NCI-H2196 treated with DMSO at 0.1 percent for 48 hours (cell line): ENCODE results near the gene HMGCR.
"Not testable (repeated sequence)": the region's sequence is repeated elsewhere in the genome, so short reads cannot be mapped to it uniquely, and the experiment has no call there.

Experiments used
- DNase-seq: peaks from one replicate; lab custom pipeline; 2025; ENCODE audit not compliant: unreplicated experiment; lab: John Stamatoyannopoulos, UW

Gene HMGCR

GRCh38 chr5:75336615-75337336 lies at the start of gene HMGCR:
Gene HMGCR, plus strand, starts transcription at chr5:75337220. Its CDS starts 5,386 bp downstream, at chr5:75342606.
- peak; percentile 90 for DNase-seq

- DNase-seq = not testable (repeated sequence)
Observed at GRCh38 chr5:75291844-75292243, 45.2 kb upstream of the HMGCR start.

GRCh38 chr5:75300084-75300483 lies 36.9 kb upstream of the HMGCR start:
- DNase-seq = no peak

- DNase-seq = no peak
Observed at GRCh38 chr5:75303419-75303818, 33.6 kb upstream of the HMGCR start.

- not testable (repeated sequence) for DNase-seq
Observed at GRCh38 chr5:75304486-75304885, 32.5 kb upstream of the HMGCR start.

GRCh38 chr5:75306746-75307145 lies 30.3 kb upstream of the HMGCR start:
- DNase-seq = no peak

- no peak for DNase-seq
Observed at GRCh38 chr5:75310212-75310611, 26.8 kb upstream of the HMGCR start.

GRCh38 chr5:75319148-75319547 lies 17.9 kb upstream of the HMGCR start:
- not testable (repeated sequence) for DNase-seq

GRCh38 chr5:75319638-75320037 lies 17.4 kb upstream of the HMGCR start:
- no peak for DNase-seq

- DNase-seq = no peak
Observed at GRCh38 chr5:75320371-75320770, 16.6 kb upstream of the HMGCR start.

GRCh38 chr5:75322066-75322465 lies 15.0 kb upstream of the HMGCR start:
- no peak for DNase-seq

GRCh38 chr5:75324791-75325190 lies 12.2 kb upstream of the HMGCR start:
- DNase-seq = no peak

- no peak for DNase-seq
Observed at GRCh38 chr5:75325242-75325641, 11.8 kb upstream of the HMGCR start.

GRCh38 chr5:75330404-75330803 lies 6.6 kb upstream of the HMGCR start:
- no peak for DNase-seq

- DNase-seq = no peak
Observed at GRCh38 chr5:75331095-75332090, 5.6 kb upstream of the HMGCR start.

GRCh38 chr5:75333759-75334158 lies 3.3 kb upstream of the HMGCR start:
- DNase-seq = not testable (repeated sequence)

- not testable (repeated sequence) for DNase-seq
Observed at GRCh38 chr5:75334413-75334812, 2.6 kb upstream of the HMGCR start.

GRCh38 chr5:75335486-75335885 lies 1.5 kb upstream of the HMGCR start:
- no peak for DNase-seq

- DNase-seq = peak; percentile 24
Observed at GRCh38 chr5:75335952-75336614, 937 bp upstream of the HMGCR start.

GRCh38 chr5:75337366-75338021 lies 474 bp downstream of the HMGCR start:
- DNase-seq = no peak

GRCh38 chr5:75338408-75338807 lies 1.4 kb downstream of the HMGCR start:
- DNase-seq = no peak
